ELR (cell line): ENCODE results near the gene TMEM178A.

Experiments
- DNase-seq: peaks from one replicate; pipeline ENCODE4 v3.0.0-alpha.2; 2015; ENCODE audit warnings: low read depth

TMEM178A gene

DNA sequence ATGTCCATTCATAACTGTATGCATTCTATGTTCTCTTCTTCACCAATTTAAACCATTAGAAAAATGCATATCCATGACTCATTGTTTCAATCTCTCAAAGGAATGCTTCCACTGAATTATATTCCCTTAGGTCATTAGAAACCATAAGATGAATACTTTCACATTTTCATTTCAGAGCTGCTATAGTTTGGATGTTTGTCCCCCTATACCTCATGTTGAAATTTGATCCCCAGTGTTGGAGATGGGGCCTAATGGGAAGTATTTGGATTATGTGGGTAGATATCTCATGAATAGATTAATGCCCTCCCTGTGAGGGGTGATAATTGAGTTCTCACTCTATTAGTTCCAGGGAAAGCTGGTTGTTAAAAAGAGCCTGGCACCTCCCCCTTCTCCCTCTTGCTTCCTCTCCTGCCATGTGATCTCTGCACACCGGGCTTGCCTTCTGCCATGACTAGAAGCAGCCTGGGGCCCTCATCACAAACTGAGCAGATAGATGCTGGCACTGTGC lies 77.6 kb downstream of the TMEM178A start:
- peak; percentile 75 for DNase-seq

DNA sequence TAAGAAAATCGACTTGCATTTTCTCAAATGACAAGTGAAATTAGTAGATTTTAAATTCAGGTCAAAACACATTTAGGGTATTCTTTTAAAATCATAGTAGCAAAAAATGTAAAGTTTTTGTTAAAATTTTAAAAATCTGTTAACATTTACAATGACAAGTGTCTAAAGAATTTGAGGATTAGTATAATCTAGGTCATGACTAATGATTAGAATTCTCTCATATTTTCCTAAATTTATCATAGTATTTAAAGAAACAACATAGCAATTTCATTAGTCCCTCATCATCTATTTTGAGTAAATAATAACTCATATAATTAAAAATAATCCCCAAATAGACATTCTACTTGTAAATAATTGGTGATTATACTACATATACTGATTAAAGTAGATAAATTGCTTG lies 89.7 kb downstream of the TMEM178A start:
- peak; percentile 50 for DNase-seq

DNA sequence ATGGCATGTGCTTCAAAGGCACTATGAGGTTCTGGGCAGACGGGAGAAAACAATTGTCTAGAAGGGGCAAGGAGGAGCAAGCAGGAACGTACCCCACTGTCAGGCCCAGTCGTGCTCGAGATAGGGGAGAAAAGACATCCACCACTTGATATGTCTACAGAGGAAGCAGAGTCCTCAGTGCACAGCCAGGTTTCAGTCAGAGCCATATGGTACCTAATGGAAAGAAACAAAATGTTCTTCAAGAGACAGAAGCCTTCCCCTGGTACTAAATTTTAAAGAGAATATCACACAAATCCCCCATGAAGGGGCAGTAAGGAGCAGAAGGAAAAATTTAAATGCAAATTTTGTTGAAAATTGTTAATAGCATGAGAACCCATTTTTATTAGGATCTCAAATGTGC lies 91.4 kb downstream of the TMEM178A start:
- no peak for DNase-seq

DNA sequence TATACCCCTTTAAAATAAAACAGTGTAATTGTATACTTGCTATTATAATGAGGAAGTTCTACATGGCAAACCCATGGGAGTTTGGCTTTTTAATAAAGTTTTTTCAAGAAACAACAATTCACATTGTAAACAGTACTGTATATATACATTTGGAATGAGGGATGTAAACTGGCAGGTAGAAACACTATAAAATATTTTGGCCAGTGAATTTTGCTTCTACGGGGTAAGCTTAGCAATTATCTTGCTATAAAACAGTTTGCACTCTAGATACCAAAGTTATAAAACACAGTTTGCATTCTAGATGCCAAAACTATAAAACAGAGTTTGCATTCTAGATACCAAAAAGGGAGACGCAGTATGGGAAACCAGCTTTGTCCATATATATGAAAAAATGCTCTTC lies 96.7 kb downstream of the TMEM178A start:
- DNase-seq: no peak
